GM23248 (cell line): ENCODE results near the gene SULT1A2. TPM values are rescaled to one million over a fixed set of nuclear protein-coding genes. Genes with fewer than 3 reads are reported as not detected.
"Not testable (repeated sequence)": the region's sequence is repeated elsewhere in the genome, so short reads cannot be mapped to it uniquely, and the experiment has no call there.

Experiments used
- DNase-seq: peaks from one replicate; pipeline ENCODE4 v3.0.0-alpha.2; 2015
- H2AFZ ChIP-seq: fragments of 200-600 bp; sonication (generic); 2 replicates; pipeline ENCODE4 v1.6.1; 2016; ENCODE audit warnings: antibody characterized with exemption
- H3F3A ChIP-seq: fragments of 200-600 bp; sonication (generic); 2 replicates; pipeline ENCODE4 v1.6.1; 2016; ENCODE audit warnings: mild to moderate bottlenecking, antibody characterized with exemption, mixed run types; ENCODE audit not compliant: insufficient read depth
- H3K27ac ChIP-seq: fragments of 200-600 bp; sonication (generic); 2 replicates; pipeline ENCODE4 v1.5.1; 2016; ENCODE audit warnings: mild to moderate bottlenecking
- H3K27me3 ChIP-seq: fragments of 200-600 bp; sonication (generic); replicated peaks from 2 replicates; pipeline ENCODE4 v1.6.1; 2016; ENCODE audit warnings: mild to moderate bottlenecking; ENCODE audit not compliant: insufficient read depth
- H3K36me3 ChIP-seq: fragments of 200-600 bp; sonication (generic); 2 replicates; pipeline ENCODE4 v1.6.1; 2016; ENCODE audit warnings: low read depth, mild to moderate bottlenecking
- H3K4me1 ChIP-seq: fragments of 200-600 bp; sonication (generic); 2 replicates; pipeline ENCODE4 v1.6.1; 2016; ENCODE audit warnings: mild to moderate bottlenecking; ENCODE audit not compliant: insufficient read depth
- H3K4me2 ChIP-seq: fragments of 200-600 bp; sonication (generic); one replicate; pipeline ENCODE4 v1.6.1; 2016; ENCODE audit warnings: mild to moderate bottlenecking; ENCODE audit not compliant: unreplicated experiment
- H3K4me3 ChIP-seq: fragments of 200-600 bp; sonication (generic); 2 replicates; pipeline ENCODE4 v1.5.1; 2016; ENCODE audit warnings: mild to moderate bottlenecking
- H3K79me2 ChIP-seq: fragments of 200-600 bp; sonication (generic); 2 replicates; pipeline ENCODE4 v1.6.1; 2016; ENCODE audit warnings: mild to moderate bottlenecking; ENCODE audit not compliant: insufficient read depth
- H3K9ac ChIP-seq: fragments of 200-600 bp; sonication (generic); 2 replicates; pipeline ENCODE4 v1.6.1; 2016; ENCODE audit warnings: mild to moderate bottlenecking
- H3K9me2 ChIP-seq: fragments of 200-600 bp; sonication (generic); 2 replicates; pipeline ENCODE4 v1.6.1; 2016; ENCODE audit warnings: mixed run types, mild to moderate bottlenecking, moderate library complexity; ENCODE audit not compliant: insufficient read depth
- H3K9me3 ChIP-seq: fragments of 200-600 bp; sonication (generic); one replicate; pipeline ENCODE4 v1.6.1; 2017; ENCODE audit warnings: low read depth
- H4K20me1 ChIP-seq: fragments of 200-600 bp; sonication (generic); 2 replicates; pipeline ENCODE4 v1.6.0; 2016; ENCODE audit not compliant: insufficient read depth
- EZH2 ChIP-seq: fragments of 200-600 bp; sonication (generic); IDR thresholded peaks from 2 replicates; pipeline ENCODE4 v1.6.1; 2018; ENCODE audit warnings: antibody characterized with exemption, mild to moderate bottlenecking; ENCODE audit not compliant: insufficient read depth, poor library complexity, severe bottlenecking
- EZH2phosphoT487 ChIP-seq: fragments of 200-600 bp; sonication (generic); IDR thresholded peaks from 2 replicates; pipeline ENCODE4 v1.6.1; 2018; ENCODE audit warnings: antibody characterized with exemption, moderate library complexity, mild to moderate bottlenecking, low read depth; ENCODE audit not compliant: insufficient read depth
- WGBS, 2 experiments: methylation state at CpG; one replicate each; pipeline ENCODE4 v1.1.6; 2015 to 2017; ENCODE audit warnings: low lambda C conversion rate in 2 of 2, low coverage in 1 of 2; ENCODE audit errors: missing lambda C conversion rate in 2 of 2; 5-methylcytosine and 5-hydroxymethylcytosine counted together
- in situ Hi-C: fragments of 300-500 bp; cut with MboI; formaldehyde crosslinking; loops from 2 replicates; pipeline ENCODE4 v1.15.0; 2020
- polyA plus RNA-seq: library from polyadenylated mRNA; unstranded; fragments of >200 nt; fragmentation: Nextera tagmentation; extraction: Ambion mirVana; gene quantifications from 2 replicates; pipeline ENCODE4 v1.2.1, GENCODE V29; 2016
- total RNA-seq: library from RNA; depleted of rRNA; stranded (reverse); fragments of >200 nt; shearing (Covaris generic); gene quantifications from 2 replicates; pipeline ENCODE4 v1.2.3, GENCODE V29; 2014

Gene SULT1A2
- total and polyA plus RNA-seq, 2 experiments from 2014 or later = not detected

- TF ChIP-seq EZH2phosphoT487 = no peak
- TF ChIP-seq EZH2 = no peak
- H3K9ac ChIP-seq = no peak overlapping the region
- DNase-seq = no peak
- no peak overlapping the region for H2AFZ ChIP-seq
- H3F3A ChIP-seq = no peaks in the 10 kb centered on the region
- H3K27ac ChIP-seq = no peak overlapping the region
- peaks cover 4% of the 10 kb centered on the region for H3K27me3 ChIP-seq
- no peaks in the 10 kb centered on the region for H3K9me2 ChIP-seq
- H3K9me3 ChIP-seq = no peaks in the 10 kb centered on the region
- H3K79me2 ChIP-seq = no peaks in the 10 kb centered on the region
- H4K20me1 ChIP-seq = no peaks in the 10 kb centered on the region
- H3K4me2 ChIP-seq = no peak overlapping the region
- 57 to 59% methylated on average over 4 to 6 of the region's 6 CpGs for WGBS, 2 experiments
- no peaks in the 10 kb centered on the region for H3K4me1 ChIP-seq
- no peak overlapping the region for H3K4me3 ChIP-seq
- in situ Hi-C loops = no loop called here
- no peaks in the 10 kb centered on the region for H3K36me3 ChIP-seq
Measured at GRCh38 chr16:28602529-28602928, 5.7 kb upstream of the SULT1A2 start.

GRCh38 chr16:28602062-28602461 is 5.2 kb upstream of the SULT1A2 start:
- H3K36me3 ChIP-seq, H2AFZ ChIP-seq, H3K9me2 ChIP-seq, H3K9me3 ChIP-seq, H3K4me2 ChIP-seq, H3F3A ChIP-seq, DNase-seq, H3K79me2 ChIP-seq, H3K27me3 ChIP-seq, H3K4me3 ChIP-seq, in situ Hi-C loops, H3K9ac ChIP-seq, H3K27ac ChIP-seq, H4K20me1 ChIP-seq, H3K4me1 ChIP-seq: not testable (repeated sequence)
- 44 to 52% methylated on average over 6 to 7 of the region's 10 CpGs for WGBS, 2 experiments

GRCh38 chr16:28601589-28601988 is 4.7 kb upstream of the SULT1A2 start:
- not testable (repeated sequence) for H3K9ac ChIP-seq

GRCh38 chr16:28600965-28601364 is 4.1 kb upstream of the SULT1A2 start:
- H3K27ac ChIP-seq, H3K4me1 ChIP-seq, H2AFZ ChIP-seq, H3K36me3 ChIP-seq, H4K20me1 ChIP-seq, H3K4me2 ChIP-seq, H3K9me2 ChIP-seq, H3K9me3 ChIP-seq, H3K27me3 ChIP-seq, H3F3A ChIP-seq, DNase-seq, H3K79me2 ChIP-seq, H3K4me3 ChIP-seq, H3K9ac ChIP-seq, in situ Hi-C loops: not testable (repeated sequence)
- 26% methylated on average over 12 of the region's 20 CpGs; no CpG with 5 or more reads in 1 of the 2 experiments for WGBS, 2 experiments

More at GRCh38 chr16:28601589-28601988, 4.7 kb upstream of the SULT1A2 start:
- H3K4me2 ChIP-seq, H4K20me1 ChIP-seq, H3K79me2 ChIP-seq, H3K36me3 ChIP-seq, H3K9me3 ChIP-seq, H3K4me1 ChIP-seq, H3K4me3 ChIP-seq, DNase-seq, H3K9me2 ChIP-seq, in situ Hi-C loops, H3K27ac ChIP-seq, H3F3A ChIP-seq, H2AFZ ChIP-seq, H3K27me3 ChIP-seq: not testable (repeated sequence)
- 83 to 86% methylated on average over 13 of the region's 13 CpGs for WGBS, 2 experiments

DNA sequence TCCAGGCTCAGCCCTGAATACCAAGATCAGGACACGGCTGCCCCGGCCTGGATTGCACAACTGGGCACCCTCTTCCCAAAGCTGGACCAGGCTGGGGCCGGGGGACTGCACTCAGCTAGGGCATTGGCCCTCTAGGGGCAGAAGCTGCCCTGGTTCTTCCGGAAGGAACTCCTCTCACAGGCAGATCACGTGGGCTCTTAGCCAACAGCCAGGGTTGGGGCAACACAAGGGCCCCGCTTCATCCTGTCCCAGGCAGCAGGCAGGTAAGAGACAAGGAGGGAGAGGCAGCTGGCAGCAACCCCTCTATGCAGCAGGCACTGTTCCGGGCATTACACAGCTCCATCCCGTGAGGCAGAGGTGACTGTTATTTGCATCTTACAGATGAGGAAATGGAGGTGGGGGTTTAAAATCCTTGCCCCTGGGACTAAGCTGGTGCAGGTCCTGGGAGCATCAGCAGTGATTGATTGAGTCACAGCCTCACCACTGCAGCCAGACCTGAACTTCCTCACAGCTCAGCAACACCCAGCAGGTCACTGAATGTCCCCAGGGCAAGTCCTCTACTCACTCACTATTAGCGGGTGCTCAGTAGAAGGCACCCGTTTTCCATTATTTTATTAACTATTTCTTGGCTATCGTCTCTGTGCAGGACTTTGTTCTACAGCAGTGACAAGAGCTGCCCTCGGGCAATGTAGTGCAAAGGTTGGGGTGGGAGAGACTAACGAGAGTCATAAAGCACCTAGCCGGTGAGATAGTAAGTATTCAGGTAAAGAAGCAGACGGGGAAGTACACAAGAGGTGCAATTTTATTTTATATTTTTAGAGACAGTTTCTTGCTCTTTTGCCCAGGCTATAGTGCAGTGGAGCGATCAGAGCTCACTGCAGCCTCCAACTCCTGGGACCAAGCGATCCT is 2.8 kb upstream of the SULT1A2 start:
- in situ Hi-C loops, H3K79me2 ChIP-seq, DNase-seq, H3K4me1 ChIP-seq, H3K9me2 ChIP-seq, H3K27ac ChIP-seq, H3K36me3 ChIP-seq, H3F3A ChIP-seq, H2AFZ ChIP-seq, H3K9me3 ChIP-seq, H3K27me3 ChIP-seq, H4K20me1 ChIP-seq, H3K4me3 ChIP-seq, H3K4me2 ChIP-seq, H3K9ac ChIP-seq: not testable (repeated sequence)
- no CpG with 5 or more reads among the region's 17 CpGs for WGBS, 2 experiments
